NCI-H128 (cell line): ENCODE measurements around the gene CARD16.
A peak's percentile ranks its signal among the peaks of the same experiment; 100 is the strongest.

Experiments used
- DNase-seq: peaks from one replicate; lab custom pipeline; 2025; ENCODE audit not compliant: unreplicated experiment; lab: John Stamatoyannopoulos, UW

CARD16 gene

GRCh38 chr11:104997288-104997687 lies 47.8 kb downstream of the CARD16 start:
- no peak for DNase-seq

- DNase-seq, result peak; percentile 51
Measured at GRCh38 chr11:104995001-104995408, 50.1 kb downstream of the CARD16 start.

GRCh38 chr11:104992781-104993180 lies 52.4 kb downstream of the CARD16 start:
- no peak for DNase-seq

GRCh38 chr11:104991994-104992393 lies 53.1 kb downstream of the CARD16 start:
- DNase-seq, result no peak
